Gastrocnemius medialis (tissue), 4 donors: ENCODE data around the gene TF.

Experiments
- POLR2A ChIP-seq, 2 donors: fragments of 450-650 bp; IDR thresholded peaks; one replicate each; pipeline ENCODE4 v1.6.1; 2017; ENCODE audit warnings: antibody characterized with exemption in 2 of 2, mild to moderate bottlenecking in 2 of 2, moderate library complexity in 2 of 2
- TF ChIP-seq, protein P1 (sequence below), 5 experiments: fragments of 450-650 bp in 3 of 5; fragments of 200-600 bp in 2 of 5; sonication (generic) in 2 of 5; IDR thresholded peaks in 4 of 5; conservative IDR thresholded peaks in 1 of 5; 1 replicate in 4 of 5; 2 replicates in 1 of 5; pipeline ENCODE4 v1.5.1; 2016 to 2019; ENCODE audit warnings: antibody characterized with exemption in 5 of 5, mild to moderate bottlenecking in 3 of 5, moderate library complexity in 3 of 5

DNA sequence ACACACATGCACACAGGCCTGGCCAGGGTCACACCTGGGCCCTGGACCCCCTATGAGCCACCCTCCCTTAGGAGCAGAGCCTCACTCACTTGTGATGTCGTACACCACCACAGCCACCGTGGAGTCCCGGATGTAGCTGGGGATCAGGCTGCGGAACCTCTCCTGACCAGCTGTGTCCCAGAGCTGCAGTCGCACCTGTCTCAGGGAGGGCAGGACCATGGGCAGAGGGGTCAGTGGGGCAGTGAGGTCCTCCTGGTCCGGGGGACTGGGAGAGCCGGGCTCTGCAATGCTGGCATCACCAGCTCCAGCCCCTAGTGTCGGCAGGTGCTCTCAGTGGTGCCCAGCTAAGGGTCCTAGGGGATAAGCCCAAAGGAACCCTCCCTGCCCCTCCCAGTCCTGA lies 95.0 kb downstream of the TF start:
- TF ChIP-seq, protein P1, sequence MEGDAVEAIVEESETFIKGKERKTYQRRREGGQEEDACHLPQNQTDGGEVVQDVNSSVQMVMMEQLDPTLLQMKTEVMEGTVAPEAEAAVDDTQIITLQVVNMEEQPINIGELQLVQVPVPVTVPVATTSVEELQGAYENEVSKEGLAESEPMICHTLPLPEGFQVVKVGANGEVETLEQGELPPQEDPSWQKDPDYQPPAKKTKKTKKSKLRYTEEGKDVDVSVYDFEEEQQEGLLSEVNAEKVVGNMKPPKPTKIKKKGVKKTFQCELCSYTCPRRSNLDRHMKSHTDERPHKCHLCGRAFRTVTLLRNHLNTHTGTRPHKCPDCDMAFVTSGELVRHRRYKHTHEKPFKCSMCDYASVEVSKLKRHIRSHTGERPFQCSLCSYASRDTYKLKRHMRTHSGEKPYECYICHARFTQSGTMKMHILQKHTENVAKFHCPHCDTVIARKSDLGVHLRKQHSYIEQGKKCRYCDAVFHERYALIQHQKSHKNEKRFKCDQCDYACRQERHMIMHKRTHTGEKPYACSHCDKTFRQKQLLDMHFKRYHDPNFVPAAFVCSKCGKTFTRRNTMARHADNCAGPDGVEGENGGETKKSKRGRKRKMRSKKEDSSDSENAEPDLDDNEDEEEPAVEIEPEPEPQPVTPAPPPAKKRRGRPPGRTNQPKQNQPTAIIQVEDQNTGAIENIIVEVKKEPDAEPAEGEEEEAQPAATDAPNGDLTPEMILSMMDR (IDR thresholded peaks at IDR 0.05 in 4 of 5, conservative IDR thresholded peaks at IDR 0.05 in 1 of 5): no peak
- no peak for TF ChIP-seq POLR2A (IDR thresholded peaks at IDR 0.05)
